SU-DHL-6 (cell line): ENCODE measurements around the gene CYP4F2.
"Not testable (repeated sequence)": the region's sequence is repeated elsewhere in the genome, so short reads cannot be mapped to it uniquely, and the experiment has no call there.

Experiments used
- H2AFZ ChIP-seq: fragments of 200-600 bp; sonication (generic); 2 replicates; pipeline ENCODE4 v1.6.1; 2014; ENCODE audit warnings: low read depth, mild to moderate bottlenecking, moderate library complexity, mixed read lengths, antibody characterized with exemption, low read length; ENCODE audit not compliant: severe bottlenecking
- H3F3A ChIP-seq: fragments of 200-600 bp; shearing (Covaris generic); 2 replicates; pipeline ENCODE4 v1.6.0; 2016; ENCODE audit warnings: antibody characterized with exemption, mild to moderate bottlenecking; ENCODE audit not compliant: insufficient read depth
- H3K27ac ChIP-seq: fragments of 200-600 bp; sonication (generic); 2 replicates; pipeline ENCODE4 v1.5.1; 2016; ENCODE audit warnings: low read depth, mild to moderate bottlenecking, low read length, moderate library complexity, mixed read lengths
- H3K27me3 ChIP-seq: fragments of 200-600 bp; sonication (generic), shearing (Covaris generic); 2 replicates; pipeline ENCODE4 v1.6.0; 2014; ENCODE audit warnings: mild to moderate bottlenecking, low read length
- H3K36me3 ChIP-seq: fragments of 200-600 bp; sonication (generic); 2 replicates; pipeline ENCODE4 v1.6.1; 2014; ENCODE audit warnings: mild to moderate bottlenecking, low read length, mixed read lengths
- H3K4me2 ChIP-seq: fragments of 300-600, 200-600 bp; shearing (Covaris generic), sonication (generic); 2 replicates; pipeline ENCODE4 v1.6.0; 2014; ENCODE audit warnings: low read length, low read depth, mild to moderate bottlenecking; ENCODE audit not compliant: poor library complexity, severe bottlenecking
- H3K4me3 ChIP-seq: fragments of 200-600 bp; sonication (generic); 2 replicates; pipeline ENCODE4 v1.5.1; 2014; ENCODE audit warnings: antibody characterized with exemption, low read length, mild to moderate bottlenecking, mixed read lengths; ENCODE audit not compliant: insufficient read depth, poor library complexity, severe bottlenecking
- H3K79me2 ChIP-seq: fragments of 200-600 bp; sonication (generic); 2 replicates; pipeline ENCODE4 v1.6.1; 2014; ENCODE audit warnings: mild to moderate bottlenecking, low read length, moderate library complexity; ENCODE audit not compliant: insufficient read depth
- H3K9ac ChIP-seq: fragments of 200-600 bp; sonication (generic); 2 replicates; pipeline ENCODE4 v1.7.0; 2014; ENCODE audit warnings: mild to moderate bottlenecking, low read length
- H3K9me2 ChIP-seq: fragments of 200-600 bp; sonication (generic); replicated peaks from 2 replicates; pipeline ENCODE4 v1.6.1; 2014; ENCODE audit warnings: low read length; ENCODE audit not compliant: insufficient read depth
- H3K9me3 ChIP-seq: fragments of 200-600 bp; sonication (generic); 2 replicates; pipeline ENCODE4 v1.6.1; 2014; ENCODE audit warnings: low read length, mixed read lengths; ENCODE audit not compliant: insufficient read depth
- H4K20me1 ChIP-seq: fragments of 200-600 bp; sonication (generic); 2 replicates; pipeline ENCODE4 v1.6.1; 2014; ENCODE audit warnings: low read depth, mild to moderate bottlenecking, antibody characterized with exemption, low read length, moderate library complexity, mixed read lengths
- EZH2phosphoT487 ChIP-seq: fragments of 200-600 bp; sonication (generic), shearing (Covaris generic); conservative IDR thresholded peaks from 2 replicates; pipeline ENCODE4 v1.6.1; 2018; ENCODE audit warnings: mild to moderate bottlenecking, antibody characterized with exemption, low read length, moderate library complexity, mixed read lengths
- TF ChIP-seq, protein P1 (sequence below): fragments of 200-600 bp; sonication (generic); IDR thresholded peaks from one replicate; pipeline ENCODE4 v1.5.1; 2017; ENCODE audit warnings: antibody characterized with exemption, mild to moderate bottlenecking, low read length, moderate library complexity; ENCODE audit not compliant: insufficient read depth, poor library complexity, severe bottlenecking

The CYP4F2 gene

DNA sequence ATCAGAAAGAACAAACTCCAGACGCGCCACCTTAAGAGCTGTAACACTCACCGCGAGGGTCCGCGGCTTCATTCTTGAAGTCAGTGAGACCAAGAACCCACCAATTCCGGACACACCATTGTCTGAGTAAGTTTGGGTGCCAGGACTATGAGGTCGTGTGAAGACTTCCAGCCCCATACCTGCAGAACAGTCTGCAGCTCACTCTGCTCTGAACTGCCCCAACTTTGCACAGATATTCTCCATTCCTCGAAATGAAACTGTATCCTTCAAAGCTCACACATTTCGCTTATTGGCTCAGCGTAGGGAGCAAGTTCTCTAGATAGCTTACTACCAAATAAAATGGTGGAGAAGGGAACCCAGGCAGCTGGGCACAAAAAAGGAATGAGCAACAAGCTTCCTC lies 2.6 kb upstream of the CYP4F2 start:
- no peaks in the 10 kb centered on the region for H3F3A ChIP-seq
- no peaks in the 10 kb centered on the region for H3K79me2 ChIP-seq
- H2AFZ ChIP-seq, result no peak overlapping the region
- TF ChIP-seq, protein P1, sequence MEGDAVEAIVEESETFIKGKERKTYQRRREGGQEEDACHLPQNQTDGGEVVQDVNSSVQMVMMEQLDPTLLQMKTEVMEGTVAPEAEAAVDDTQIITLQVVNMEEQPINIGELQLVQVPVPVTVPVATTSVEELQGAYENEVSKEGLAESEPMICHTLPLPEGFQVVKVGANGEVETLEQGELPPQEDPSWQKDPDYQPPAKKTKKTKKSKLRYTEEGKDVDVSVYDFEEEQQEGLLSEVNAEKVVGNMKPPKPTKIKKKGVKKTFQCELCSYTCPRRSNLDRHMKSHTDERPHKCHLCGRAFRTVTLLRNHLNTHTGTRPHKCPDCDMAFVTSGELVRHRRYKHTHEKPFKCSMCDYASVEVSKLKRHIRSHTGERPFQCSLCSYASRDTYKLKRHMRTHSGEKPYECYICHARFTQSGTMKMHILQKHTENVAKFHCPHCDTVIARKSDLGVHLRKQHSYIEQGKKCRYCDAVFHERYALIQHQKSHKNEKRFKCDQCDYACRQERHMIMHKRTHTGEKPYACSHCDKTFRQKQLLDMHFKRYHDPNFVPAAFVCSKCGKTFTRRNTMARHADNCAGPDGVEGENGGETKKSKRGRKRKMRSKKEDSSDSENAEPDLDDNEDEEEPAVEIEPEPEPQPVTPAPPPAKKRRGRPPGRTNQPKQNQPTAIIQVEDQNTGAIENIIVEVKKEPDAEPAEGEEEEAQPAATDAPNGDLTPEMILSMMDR, result no peak
- TF ChIP-seq EZH2phosphoT487, result no peak
- no peak overlapping the region for H3K27ac ChIP-seq
- H4K20me1 ChIP-seq, result no peaks in the 10 kb centered on the region
- no peaks in the 10 kb centered on the region for H3K36me3 ChIP-seq
- H3K4me3 ChIP-seq, result no peak overlapping the region
- H3K9ac ChIP-seq, result no peak overlapping the region
- H3K9me2 ChIP-seq, result no peaks in the 10 kb centered on the region
- H3K4me2 ChIP-seq, result no peak overlapping the region
- H3K9me3 ChIP-seq, result no peaks in the 10 kb centered on the region
- H3K27me3 ChIP-seq, result no peaks in the 10 kb centered on the region

DNA sequence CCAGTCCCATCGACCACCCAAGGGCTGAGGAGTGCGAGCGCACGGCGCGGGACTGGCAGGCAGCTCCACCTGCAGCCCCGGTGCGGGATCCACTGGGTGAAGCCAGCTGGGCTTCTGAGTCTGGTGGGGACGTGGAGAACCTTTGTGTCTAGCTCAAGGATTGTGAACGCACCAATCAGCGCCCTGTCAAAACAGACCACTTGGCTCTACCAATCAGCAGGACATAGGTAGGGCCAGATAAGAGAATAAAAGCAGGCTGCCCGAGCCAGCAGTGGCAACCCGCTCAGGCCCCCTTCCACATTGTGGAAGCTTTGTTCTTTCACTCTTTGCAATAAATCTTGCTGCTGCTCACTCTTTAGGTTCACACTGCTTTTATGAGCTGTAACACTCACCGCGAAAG lies 2.2 kb upstream of the CYP4F2 start:
- H3K9ac ChIP-seq, H3K27ac ChIP-seq, H3F3A ChIP-seq, H2AFZ ChIP-seq, H3K9me2 ChIP-seq, H3K4me2 ChIP-seq, H3K4me3 ChIP-seq, H4K20me1 ChIP-seq, H3K27me3 ChIP-seq, H3K36me3 ChIP-seq, H3K79me2 ChIP-seq, H3K9me3 ChIP-seq: not testable (repeated sequence)

DNA sequence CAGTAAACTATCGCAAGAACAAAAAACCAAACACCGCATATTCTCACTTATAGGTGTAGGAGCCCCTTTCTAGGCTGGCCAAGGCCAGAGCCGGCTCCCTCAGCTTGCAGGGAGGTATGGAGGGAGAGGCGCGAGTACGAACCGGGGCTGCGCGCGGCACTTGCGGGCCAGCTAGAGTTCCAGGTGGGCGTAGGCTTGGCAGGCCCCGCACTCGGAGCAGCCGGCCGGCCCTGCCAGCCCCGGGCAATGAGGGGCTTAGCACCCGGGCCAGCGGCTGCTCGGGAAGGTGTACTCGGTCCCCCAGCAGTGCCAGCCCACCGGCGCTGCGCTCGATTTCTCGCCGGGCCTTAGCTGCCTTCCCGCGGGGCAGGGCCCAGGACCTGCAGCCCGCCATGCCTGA lies 1.7 kb upstream of the CYP4F2 start:
- H3K4me2 ChIP-seq, H3K36me3 ChIP-seq, H3K79me2 ChIP-seq, H3K4me3 ChIP-seq, H3K9me2 ChIP-seq, H4K20me1 ChIP-seq, H3F3A ChIP-seq, H3K27me3 ChIP-seq, H2AFZ ChIP-seq, H3K9me3 ChIP-seq, H3K9ac ChIP-seq, H3K27ac ChIP-seq: not testable (repeated sequence)

DNA sequence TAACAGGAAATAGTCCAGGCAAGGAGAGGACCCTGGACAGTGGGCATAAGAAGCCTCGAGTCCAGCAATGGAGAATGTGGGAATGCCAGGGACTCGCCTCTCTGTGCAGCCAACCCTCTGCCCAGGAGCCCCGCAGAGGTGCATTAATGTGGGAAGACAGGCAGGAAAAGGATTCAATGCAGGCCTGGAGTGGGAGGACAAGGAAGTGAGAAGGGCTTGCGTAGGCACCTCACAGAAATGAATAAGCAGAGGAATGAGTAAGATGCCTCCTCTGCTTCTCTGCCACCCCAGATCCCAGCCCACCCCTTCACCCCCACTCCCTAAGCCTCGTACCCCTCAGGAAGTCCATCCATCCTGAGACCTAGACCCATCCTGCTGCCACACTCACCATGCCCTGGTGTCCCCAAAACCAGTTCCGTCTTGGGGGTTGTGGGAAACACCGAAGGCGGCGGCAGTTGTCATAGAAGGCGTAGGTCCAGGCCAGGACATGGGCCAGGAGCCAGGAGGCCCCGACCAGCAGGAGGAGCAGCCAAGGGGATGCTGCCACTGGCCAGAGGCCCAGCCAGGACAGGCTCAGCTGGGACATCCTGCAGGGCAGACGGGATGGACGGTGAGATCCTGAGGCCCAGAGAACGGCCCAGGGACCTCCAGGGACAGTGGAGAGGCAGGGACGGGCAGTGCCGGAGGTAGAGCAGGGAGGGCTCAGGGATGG lies 692 bp downstream of the CYP4F2 start:
- H3K4me2 ChIP-seq, result no peak overlapping the region
- no peak overlapping the region for H3K4me3 ChIP-seq
- H3K79me2 ChIP-seq, result no peaks in the 10 kb centered on the region
- H3K27me3 ChIP-seq, result no peaks in the 10 kb centered on the region
- H3K36me3 ChIP-seq, result no peaks in the 10 kb centered on the region
- no peaks in the 10 kb centered on the region for H4K20me1 ChIP-seq
- H3K9me3 ChIP-seq, result no peaks in the 10 kb centered on the region
- H3K9ac ChIP-seq, result no peak overlapping the region
- TF ChIP-seq, protein P1, result no peak
- no peak for TF ChIP-seq EZH2phosphoT487
- H3K9me2 ChIP-seq, result no peaks in the 10 kb centered on the region
- H3F3A ChIP-seq, result no peaks in the 10 kb centered on the region
- no peak overlapping the region for H2AFZ ChIP-seq
- H3K27ac ChIP-seq, result no peak overlapping the region
